Ascending aorta (tissue), 2 donors: Measurements from ENCODE around the gene FADS6. TPM values are rescaled to one million over a fixed set of nuclear protein-coding genes. Genes with fewer than 3 reads are reported as not detected.

Experiments used
- DNase-seq, 2 donors: peaks; one replicate each; pipeline ENCODE4 v3.0.0-alpha.2; 2019; ENCODE audit warnings: low spot score in 2 of 2
- H3K27ac ChIP-seq, 2 donors: fragments of 200-600 bp; sonication (generic); one replicate each; pipeline ENCODE4 v1.5.1; 2016 to 2017; ENCODE audit warnings: mild to moderate bottlenecking in 1 of 2
- H3K27me3 ChIP-seq: fragments of 200-600 bp; sonication (generic); one replicate; pipeline ENCODE4 v1.5.1; 2017
- H3K36me3 ChIP-seq, 2 donors: fragments of 200-600 bp; sonication (generic); one replicate each; pipeline ENCODE4 v1.5.1; 2016
- H3K4me1 ChIP-seq, 2 donors: fragments of 200-600 bp; sonication (generic); one replicate each; pipeline ENCODE4 v1.5.1; 2016 to 2017; ENCODE audit warnings: mild to moderate bottlenecking in 1 of 2
- H3K4me3 ChIP-seq, 2 donors: fragments of 200-600 bp; sonication (generic); one replicate each; pipeline ENCODE4 v1.5.1; 2016 to 2017; ENCODE audit warnings: mild to moderate bottlenecking in 1 of 2
- H3K9me3 ChIP-seq, 2 donors: fragments of 200-600 bp; sonication (generic); one replicate each; pipeline ENCODE4 v1.5.1; 2016
- intact Hi-C: fragments of 100-400 bp; cut with DNase I; formaldehyde crosslinking; loops from one replicate; pipeline ENCODE4 v1.15.1; 2023
- total RNA-seq: library from RNA; depleted of rRNA; stranded (reverse); fragments of >200 nt; gene quantifications from one replicate; pipeline ENCODE4 v1.1.0, GENCODE V29; 2016
- TF ChIP-seq, protein P1 (sequence below), 3 experiments: fragments of 200-600 bp in 2 of 3; fragments of 450-650 bp in 1 of 3; sonication (generic) in 2 of 3; IDR thresholded peaks; one replicate each; pipeline ENCODE4 v1.5.1; 2016 to 2019; ENCODE audit warnings: antibody characterized with exemption in 3 of 3, mild to moderate bottlenecking in 1 of 3, moderate library complexity in 1 of 3

The FADS6 gene
- total RNA-seq, 1 donor from 2014 or later, result not detected

- H3K27ac ChIP-seq, result no peak overlapping the region
- H3K4me1 ChIP-seq, result no peaks in the 10 kb centered on the region
- H3K36me3 ChIP-seq, result no peaks in the 10 kb centered on the region
- no peaks in the 10 kb centered on the region for H3K27me3 ChIP-seq
- H3K4me3 ChIP-seq, result no peak overlapping the region
- intact Hi-C loops, result no loop called here
- TF ChIP-seq, protein P1, sequence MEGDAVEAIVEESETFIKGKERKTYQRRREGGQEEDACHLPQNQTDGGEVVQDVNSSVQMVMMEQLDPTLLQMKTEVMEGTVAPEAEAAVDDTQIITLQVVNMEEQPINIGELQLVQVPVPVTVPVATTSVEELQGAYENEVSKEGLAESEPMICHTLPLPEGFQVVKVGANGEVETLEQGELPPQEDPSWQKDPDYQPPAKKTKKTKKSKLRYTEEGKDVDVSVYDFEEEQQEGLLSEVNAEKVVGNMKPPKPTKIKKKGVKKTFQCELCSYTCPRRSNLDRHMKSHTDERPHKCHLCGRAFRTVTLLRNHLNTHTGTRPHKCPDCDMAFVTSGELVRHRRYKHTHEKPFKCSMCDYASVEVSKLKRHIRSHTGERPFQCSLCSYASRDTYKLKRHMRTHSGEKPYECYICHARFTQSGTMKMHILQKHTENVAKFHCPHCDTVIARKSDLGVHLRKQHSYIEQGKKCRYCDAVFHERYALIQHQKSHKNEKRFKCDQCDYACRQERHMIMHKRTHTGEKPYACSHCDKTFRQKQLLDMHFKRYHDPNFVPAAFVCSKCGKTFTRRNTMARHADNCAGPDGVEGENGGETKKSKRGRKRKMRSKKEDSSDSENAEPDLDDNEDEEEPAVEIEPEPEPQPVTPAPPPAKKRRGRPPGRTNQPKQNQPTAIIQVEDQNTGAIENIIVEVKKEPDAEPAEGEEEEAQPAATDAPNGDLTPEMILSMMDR (IDR thresholded peaks at IDR 0.05), result no peak
- no peak for DNase-seq
- no peaks in the 10 kb centered on the region for H3K9me3 ChIP-seq
Observed at GRCh38 chr17:74900208-74900607, 6.8 kb upstream of the FADS6 start.

DNA sequence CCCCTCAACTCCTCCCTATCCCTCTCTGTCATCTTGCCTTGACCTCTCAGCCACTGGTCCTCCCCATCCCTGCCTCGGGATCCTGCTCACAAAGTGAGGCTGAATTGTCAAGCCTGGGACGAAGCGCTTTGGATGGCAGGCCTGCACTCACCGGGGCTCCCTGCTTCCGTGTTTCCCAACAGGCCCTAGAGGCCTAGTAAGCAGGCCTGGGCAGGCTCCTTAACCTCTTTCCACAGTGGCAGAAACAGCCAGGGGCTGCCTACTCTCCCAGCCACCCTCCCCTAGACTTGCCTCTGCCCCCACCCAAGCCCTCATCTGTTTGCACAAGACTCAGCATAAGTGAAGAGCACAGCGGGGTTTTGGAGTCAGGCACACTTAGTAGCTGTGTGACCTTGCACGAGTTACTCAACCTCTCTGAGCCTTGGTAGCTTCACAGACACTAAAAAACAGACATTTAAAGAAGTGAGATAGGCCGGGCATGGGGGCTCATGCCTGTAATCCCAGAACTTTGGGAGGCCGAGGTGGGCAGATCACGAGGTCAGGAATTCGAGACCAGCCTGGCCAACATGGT is 5.0 kb upstream of the FADS6 start:
- Histone ChIP-seq H3K27me3 (peaks cover 6% of the 10 kb centered on the region), H3K27ac (no peak overlapping the region), H3K4me3 (no peak overlapping the region), H3K9me3 (no peaks in the 10 kb centered on the region), H3K36me3 (no peaks in the 10 kb centered on the region), H3K4me1 (peaks cover 0 to 2% of the 10 kb centered on the region in 2 donors)
- intact Hi-C loops, result no loop called here
- TF ChIP-seq, protein P1 (IDR thresholded peaks at IDR 0.05), result no peak
- no peak for DNase-seq

- H3K9me3 ChIP-seq, result no peaks in the 10 kb centered on the region
- peaks cover 0 to 7% of the 10 kb centered on the region in 2 donors for H3K4me1 ChIP-seq
- no peak overlapping the region for H3K27ac ChIP-seq
- TF ChIP-seq, protein P1 (IDR thresholded peaks at IDR 0.05), result no peak
- no peak for DNase-seq
- H3K27me3 ChIP-seq, result peaks cover 12% of the 10 kb centered on the region
- no peaks in the 10 kb centered on the region for H3K36me3 ChIP-seq
- intact Hi-C loops, result no loop called here
- H3K4me3 ChIP-seq, result peak overlapping the region; percentile 48 to 54
Observed at GRCh38 chr17:74893936-74894671, 671 bp upstream of the FADS6 start.

GRCh38 chr17:74892013-74892841 is 1.2 kb downstream of the FADS6 start:
- H3K4me1 ChIP-seq, result peaks cover 0 to 7% of the 10 kb centered on the region in 2 donors
- H3K27ac ChIP-seq, result no peak overlapping the region
- H3K9me3 ChIP-seq, result no peaks in the 10 kb centered on the region
- peaks cover 12% of the 10 kb centered on the region for H3K27me3 ChIP-seq
- no peak for DNase-seq
- intact Hi-C loops, result no loop called here
- no peak overlapping the region for H3K4me3 ChIP-seq
- H3K36me3 ChIP-seq, result no peaks in the 10 kb centered on the region
- TF ChIP-seq, protein P1 (IDR thresholded peaks at IDR 0.05), result no peak

DNA sequence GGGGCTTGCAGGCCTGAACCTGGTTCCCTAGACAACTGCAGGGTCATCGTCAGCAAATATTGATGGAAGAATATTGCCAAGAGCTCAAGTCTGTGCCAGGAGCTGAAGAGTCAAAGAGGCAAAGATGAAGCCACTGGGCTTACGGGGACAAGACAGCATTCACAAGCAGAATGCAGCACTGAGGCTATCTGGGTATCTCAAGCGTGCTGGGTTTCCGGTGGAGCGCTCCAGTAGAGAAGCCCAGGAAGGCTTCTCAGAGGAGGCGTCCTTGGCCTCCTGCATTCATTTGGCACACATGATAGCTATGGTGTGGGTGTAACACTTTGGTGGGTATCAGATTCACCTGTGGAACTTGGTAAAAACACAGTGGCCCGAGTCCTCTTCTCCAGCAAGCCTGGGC is 2.9 kb downstream of the FADS6 start:
- Histone ChIP-seq H3K4me3 (no peak overlapping the region), H3K9me3 (no peaks in the 10 kb centered on the region), H3K36me3 (no peaks in the 10 kb centered on the region), H3K4me1 (peaks cover 0 to 7% of the 10 kb centered on the region in 2 donors), H3K27ac (no peak overlapping the region), H3K27me3 (peaks cover 12% of the 10 kb centered on the region)
- intact Hi-C loops, result no loop called here
- TF ChIP-seq, protein P1 (IDR thresholded peaks at IDR 0.05), result no peak
- DNase-seq, result no peak
